Tibial artery (tissue), 4 donors: Measurements from ENCODE around the gene GNG7.

Source experiments
- DNase-seq, 2 donors: peaks; one replicate each; pipeline ENCODE4 v3.0.0-alpha.2; 2019
- H3K27ac ChIP-seq, 2 donors: fragments of 200-600 bp; sonication (generic) in 1 of 2; 1 replicate in 1 of 2; 2 replicates in 1 of 2; pipeline ENCODE4 v1.5.1; 2018 to 2019; ENCODE audit warnings: mild to moderate bottlenecking in 1 of 2
- H3K27me3 ChIP-seq, 2 donors: fragments of 200-600 bp; sonication (generic) in 1 of 2; one replicate each; pipeline versions ENCODE4 v1.5.1 to v1.6.0; 2016 to 2019
- H3K36me3 ChIP-seq, 3 donors: fragments of 200-600 bp; sonication (generic) in 2 of 3; one replicate each; pipeline ENCODE4 v1.5.1; 2016 to 2019; ENCODE audit warnings: mild to moderate bottlenecking in 2 of 3
- H3K4me1 ChIP-seq, 4 donors: fragments of 200-600 bp; sonication (generic) in 2 of 4; 1 replicate in 3 of 4; 2 replicates in 1 of 4; pipeline ENCODE4 v1.5.1; 2016 to 2019
- H3K4me3 ChIP-seq, 2 donors: fragments of 200-600 bp; sonication (generic) in 1 of 2; 1 replicate in 1 of 2; 2 replicates in 1 of 2; pipeline ENCODE4 v1.5.1; 2018 to 2019; ENCODE audit warnings: mild to moderate bottlenecking in 2 of 2
- H3K9me3 ChIP-seq, 3 donors: fragments of 200-600 bp; sonication (generic) in 1 of 3; one replicate each; pipeline ENCODE4 v1.5.1; 2016 to 2019
- CTCF ChIP-seq, 2 experiments: fragments of 200-600 bp in 1 of 2; fragments of 450-650 bp in 1 of 2; IDR thresholded peaks; one replicate each; pipeline ENCODE4 v1.5.1; 2017 to 2019; ENCODE audit warnings: antibody characterized with exemption in 2 of 2, mild to moderate bottlenecking in 1 of 2, moderate library complexity in 1 of 2
- intact Hi-C: fragments of 100-400 bp; cut with DNase I; formaldehyde crosslinking; loops from one replicate; pipeline ENCODE4 v1.15.0; 2023; ENCODE audit warnings: low total_unique reads

The GNG7 gene

GRCh38 chr19:2590630-2591399 lies 111.7 kb downstream of the GNG7 start:
- TF ChIP-seq CTCF (IDR thresholded peaks at IDR 0.05), result no peak
- H3K9me3 ChIP-seq, result no peaks in the 10 kb centered on the region
- H3K27me3 ChIP-seq, result no peaks in the 10 kb centered on the region
- H3K27ac ChIP-seq, result no peak overlapping the region
- peak in 1 of 2 donors; percentile 33 for DNase-seq
- H3K4me1 ChIP-seq, result peaks cover 0 to 24% (median 17%) of the 10 kb centered on the region in 4 donors
- no peaks in the 10 kb centered on the region for H3K36me3 ChIP-seq
- intact Hi-C loops, result no loop called here
- no peak overlapping the region for H3K4me3 ChIP-seq

DNA sequence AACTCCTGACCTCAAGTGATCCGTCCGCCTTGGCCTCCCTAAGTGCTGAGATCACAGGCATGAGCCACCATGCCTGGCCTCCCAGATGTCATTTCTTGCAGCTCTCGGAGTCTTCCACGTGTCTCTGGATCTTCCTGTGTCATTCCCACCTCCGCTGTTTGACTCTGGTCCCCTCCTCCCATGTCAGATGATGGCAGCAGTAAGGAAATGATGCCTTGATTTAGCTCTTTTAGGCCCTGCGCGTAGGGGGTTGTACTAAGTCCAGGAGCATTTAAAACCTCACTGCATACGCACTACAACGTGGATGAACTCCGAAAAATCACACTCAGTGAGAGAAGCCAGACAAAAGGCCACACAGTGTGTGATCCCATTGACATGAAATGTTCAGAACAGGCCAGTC lies 113.1 kb downstream of the GNG7 start:
- intact Hi-C loops, result no loop called here
- DNase-seq, result peak in 1 of 2 donors; percentile 53
- Histone ChIP-seq H3K4me1 (peaks cover 0 to 24% (median 17%) of the 10 kb centered on the region in 4 donors), H3K36me3 (no peaks in the 10 kb centered on the region), H3K4me3 (no peak overlapping the region), H3K27me3 (no peaks in the 10 kb centered on the region), H3K9me3 (no peaks in the 10 kb centered on the region), H3K27ac (no peak overlapping the region)
- no peak for TF ChIP-seq CTCF (IDR thresholded peaks at IDR 0.05)

- peaks cover 0 to 24% (median 17%) of the 10 kb centered on the region in 4 donors for H3K4me1 ChIP-seq
- H3K27me3 ChIP-seq, result no peaks in the 10 kb centered on the region
- no peak for TF ChIP-seq CTCF (IDR thresholded peaks at IDR 0.05)
- H3K9me3 ChIP-seq, result peaks cover 0 to 3% (median 0%) of the 10 kb centered on the region in 3 donors
- peak overlapping the region; percentile 83 to 96 for H3K27ac ChIP-seq
- H3K36me3 ChIP-seq, result no peaks in the 10 kb centered on the region
- intact Hi-C loops, result no loop called here
- peak; percentile 63 to 94 for DNase-seq
- H3K4me3 ChIP-seq, result peak overlapping the region; percentile 17 to 27
Observed at GRCh38 chr19:2588081-2588777, 114.3 kb downstream of the GNG7 start.

- no peaks in the 10 kb centered on the region for H3K36me3 ChIP-seq
- no peak overlapping the region for H3K4me3 ChIP-seq
- peak overlapping the region; percentile 83 to 96 for H3K27ac ChIP-seq
- intact Hi-C loops, result no loop called here
- TF ChIP-seq CTCF (IDR thresholded peaks at IDR 0.05), result no peak
- no peaks in the 10 kb centered on the region for H3K27me3 ChIP-seq
- DNase-seq, result peak; percentile 15 to 68
- H3K4me1 ChIP-seq, result peaks cover 0 to 24% (median 17%) of the 10 kb centered on the region in 4 donors
- peaks cover 0 to 10% (median 0%) of the 10 kb centered on the region in 3 donors for H3K9me3 ChIP-seq
Observed at GRCh38 chr19:2587001-2587719, 115.3 kb downstream of the GNG7 start.

DNA sequence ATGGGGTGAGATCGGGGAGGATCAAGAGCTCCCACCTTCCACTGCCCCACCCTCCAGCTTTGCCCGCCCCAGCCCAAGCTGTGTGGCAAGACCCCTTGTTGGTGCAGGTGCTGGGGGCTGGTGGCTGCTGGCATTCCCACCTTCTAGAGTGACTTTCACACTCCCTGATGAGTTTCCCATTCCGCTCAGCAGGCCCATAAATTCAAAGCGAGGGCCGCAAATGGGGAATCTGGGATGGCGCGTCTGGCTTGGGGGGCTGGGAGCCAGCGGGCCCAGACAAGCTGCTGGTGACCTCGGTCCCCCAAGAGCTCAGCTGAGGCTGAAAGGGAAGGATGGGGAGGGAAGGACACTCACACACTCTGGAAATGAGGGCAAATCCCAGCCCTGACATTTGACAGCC lies 116.3 kb downstream of the GNG7 start:
- intact Hi-C loops, result no loop called here
- Histone ChIP-seq H3K4me1 (peaks cover 0 to 24% (median 17%) of the 10 kb centered on the region in 4 donors), H3K36me3 (no peaks in the 10 kb centered on the region), H3K27ac (peak overlapping the region; percentile 83 to 96), H3K27me3 (no peaks in the 10 kb centered on the region), H3K9me3 (peaks cover 0 to 10% (median 0%) of the 10 kb centered on the region in 3 donors), H3K4me3 (no peak overlapping the region)
- DNase-seq, result peak in 1 of 2 donors; percentile 39
- no peak for TF ChIP-seq CTCF (IDR thresholded peaks at IDR 0.05)
